Renal cortex interstitium (tissue), 11 donors: ENCODE data around the gene ADGRG3. TPM values are rescaled to one million over a fixed set of nuclear protein-coding genes. Genes with fewer than 3 reads are reported as not detected.

ENCODE experiments used
- DNase-seq, 11 donors: peaks; one replicate each; pipeline ENCODE4 v3.0.0-alpha.2; 2013; ENCODE audit warnings: low read depth in 9 of 11, low spot score in 4 of 11; ENCODE audit errors: extremely low read depth in 1 of 11
- polyA plus RNA-seq, 3 donors: library from polyadenylated mRNA; unstranded; fragments of 120-200 nt; gene quantifications; one replicate each; pipeline ENCODE4 v1.2.1, GENCODE V29; 2013; ENCODE audit not compliant: insufficient read length in 3 of 3

ADGRG3 gene
- polyA plus RNA-seq, 3 donors = 0.21 to 0.48 (median 0.27) TPM

DNA sequence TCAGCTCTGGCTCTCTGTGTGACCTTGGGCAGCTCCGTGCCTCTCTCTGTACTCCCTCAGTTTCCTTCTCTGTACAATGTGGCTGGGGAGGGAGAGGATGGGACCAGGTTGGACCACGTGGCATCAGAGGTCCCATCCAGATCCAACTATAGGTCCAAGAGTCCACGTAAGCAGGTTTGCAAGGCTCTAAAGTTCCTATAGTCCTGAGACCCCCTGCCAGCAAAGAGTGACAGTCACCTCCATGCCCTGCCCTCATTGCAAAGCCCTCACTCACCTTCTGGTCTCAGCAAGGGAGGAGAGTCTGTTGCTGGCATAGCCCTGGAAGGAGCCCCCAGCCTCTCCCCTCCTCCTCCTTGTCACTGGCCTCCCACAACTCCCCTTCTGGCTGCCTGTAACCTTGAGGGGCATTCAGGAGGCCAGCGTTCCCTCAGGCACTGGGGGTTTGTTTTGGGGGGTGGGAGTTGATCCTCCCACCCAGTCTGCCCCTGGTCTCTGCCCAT is 20.4 kb downstream of the ADGRG3 start:
- DNase-seq = no peak

DNA sequence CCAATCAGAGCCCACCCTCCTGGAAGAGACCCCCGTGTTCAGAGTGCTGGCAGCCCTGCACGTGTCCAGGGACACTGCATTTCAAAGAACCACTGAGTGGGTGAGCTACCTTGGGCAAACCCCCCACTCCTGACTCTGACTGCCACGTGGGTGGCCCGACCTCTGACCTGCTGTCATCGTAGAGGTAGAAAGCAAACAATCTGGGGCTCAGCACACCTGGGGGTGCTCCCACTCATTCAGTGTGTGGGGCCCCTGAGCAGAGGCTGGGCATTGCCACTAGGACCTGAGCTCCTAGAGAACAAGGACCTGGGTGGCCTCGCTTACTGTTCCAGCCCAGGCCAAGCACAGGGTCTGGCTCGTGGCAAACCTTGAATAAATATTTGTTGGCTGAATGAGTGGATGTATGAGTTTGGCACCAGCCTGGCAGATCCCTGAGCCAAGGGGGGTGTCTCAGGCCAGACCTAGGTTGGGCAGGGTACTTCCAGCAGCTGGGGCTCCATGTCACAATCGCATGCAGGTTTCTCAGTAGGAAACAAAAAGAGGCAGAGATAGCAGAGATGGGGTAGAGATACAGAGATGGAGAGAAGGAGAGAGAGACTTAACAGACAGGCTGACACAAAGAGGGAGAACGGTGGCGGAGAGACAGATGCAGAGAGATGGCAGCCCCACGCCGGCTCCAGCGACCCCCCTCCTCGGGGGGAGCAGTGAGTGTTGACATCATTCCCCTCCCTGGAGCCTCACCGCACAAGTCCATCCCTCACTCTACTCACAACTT is 21.1 kb downstream of the ADGRG3 start:
- no peak for DNase-seq

- peak in 3 of 11 donors; percentile 31 to 39 (median 32) for DNase-seq
Measured at GRCh38 chr16:57689762-57690558, 21.9 kb downstream of the ADGRG3 start.

GRCh38 chr16:57690782-57691471 is 22.8 kb downstream of the ADGRG3 start:
- DNase-seq = no peak

DNA sequence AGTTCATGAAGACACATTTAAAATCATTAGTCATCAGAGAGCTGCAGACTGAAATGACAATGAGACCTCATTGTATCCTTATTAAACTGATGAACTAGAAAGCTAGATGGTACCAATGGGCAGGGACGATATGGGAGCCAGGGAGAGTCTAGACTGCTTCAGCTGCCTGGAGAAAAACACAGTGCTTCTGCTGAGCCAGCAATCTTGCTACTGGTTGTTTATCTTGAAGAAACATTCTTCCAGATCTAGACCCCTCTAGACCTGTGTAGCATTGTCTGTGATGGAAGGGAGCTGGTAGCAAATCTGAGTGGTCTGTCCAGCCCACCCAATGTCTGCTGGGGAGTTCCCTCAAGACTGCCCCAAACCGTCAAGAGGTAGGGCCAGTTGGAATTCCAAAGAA is 24.5 kb downstream of the ADGRG3 start:
- no peak for DNase-seq

- no peak for DNase-seq
Measured at GRCh38 chr16:57693550-57693949, 25.4 kb downstream of the ADGRG3 start.

DNA sequence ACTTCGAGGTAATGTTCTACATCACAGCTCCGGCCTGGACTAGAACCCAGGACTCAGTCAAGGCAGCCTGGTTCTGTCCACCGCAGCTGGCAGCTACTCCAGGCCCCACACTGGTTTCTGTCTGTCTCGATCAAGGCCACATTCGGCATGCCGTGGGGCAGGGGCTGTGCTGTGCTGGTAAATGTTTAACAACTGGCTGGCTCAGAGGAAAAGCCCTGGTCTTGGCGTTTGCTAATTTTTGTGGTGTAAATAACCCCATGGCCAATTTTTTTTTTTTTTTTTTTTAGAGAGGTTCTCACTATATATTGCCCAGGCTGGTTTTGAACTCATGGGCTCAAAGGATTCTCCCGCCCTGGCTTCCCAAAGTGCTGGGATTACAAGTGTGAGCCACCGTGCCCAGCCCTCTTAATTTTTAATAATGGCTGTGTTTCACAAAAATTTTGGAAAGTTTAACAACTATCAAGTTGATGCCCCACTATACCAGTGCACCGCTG is 26.2 kb downstream of the ADGRG3 start:
- no peak for DNase-seq

- peak in 8 of 11 donors; percentile 39 to 75 (median 66) for DNase-seq
Measured at GRCh38 chr16:57694725-57695679, 26.9 kb downstream of the ADGRG3 start, which contains the start of gene DRC7. Gene DRC7 (plus strand): TSS chr16:57694806. CDS start chr16:57697950, 3,144 bp downstream.

GRCh38 chr16:57695680-57696069 is 27.6 kb downstream of the ADGRG3 start:
- DNase-seq = no peak

- DNase-seq = no peak
Measured at GRCh38 chr16:57696240-57696639, 28.1 kb downstream of the ADGRG3 start.

GRCh38 chr16:57697896-57698537 is 29.9 kb downstream of the ADGRG3 start:
- no peak for DNase-seq

- no peak for DNase-seq
Measured at GRCh38 chr16:57698812-57699405, 30.8 kb downstream of the ADGRG3 start.

GRCh38 chr16:57699481-57699880 is 31.4 kb downstream of the ADGRG3 start:
- DNase-seq = no peak

GRCh38 chr16:57699899-57700298 is 31.8 kb downstream of the ADGRG3 start:
- no peak for DNase-seq

- DNase-seq = no peak
Measured at GRCh38 chr16:57700781-57701551, 32.9 kb downstream of the ADGRG3 start.

DNA sequence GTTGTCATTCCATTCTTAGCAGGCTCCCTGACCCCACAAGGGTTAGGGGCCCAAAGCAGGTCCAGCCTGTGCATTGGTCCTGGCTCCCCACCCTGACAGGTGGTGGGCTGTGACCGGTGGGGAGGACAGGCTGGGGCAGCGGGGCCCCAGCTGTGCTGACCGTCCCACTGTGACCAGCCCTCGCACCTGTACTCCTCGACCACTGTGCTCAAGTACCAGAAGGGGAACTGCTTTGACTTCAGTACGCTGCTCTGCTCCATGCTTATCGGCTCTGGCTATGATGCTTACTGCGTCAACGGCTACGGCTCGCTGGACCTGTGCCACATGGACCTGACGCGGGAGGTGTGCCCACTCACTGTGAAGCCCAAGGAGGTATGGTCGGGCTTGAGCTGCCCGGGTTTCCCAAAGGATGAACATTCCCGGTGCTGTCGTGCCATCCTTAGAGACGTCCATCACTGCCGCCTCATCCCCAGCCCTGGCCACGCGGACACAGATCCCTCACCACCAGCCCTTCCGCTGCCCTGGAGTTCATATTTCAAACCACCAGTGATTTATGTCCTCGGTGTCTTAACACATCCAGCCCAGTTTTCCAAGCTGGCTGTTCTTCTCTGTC is 33.8 kb downstream of the ADGRG3 start:
- DNase-seq = peak in 3 of 11 donors; percentile 40 to 48 (median 42)
